Dedifferentiated amniotic fluid mesenchymal stem cell (primary cell): Measurements from ENCODE around the gene RMDN2.

Experiments used
- DNase-seq: peaks from one replicate; pipeline ENCODE4 v3.0.0-alpha.2; 2016; ENCODE audit errors: extremely low spot score

Gene RMDN2

GRCh38 chr2:38045811-38046210, 120.7 kb downstream of the RMDN2 start:
- DNase-seq, result no peak

DNA sequence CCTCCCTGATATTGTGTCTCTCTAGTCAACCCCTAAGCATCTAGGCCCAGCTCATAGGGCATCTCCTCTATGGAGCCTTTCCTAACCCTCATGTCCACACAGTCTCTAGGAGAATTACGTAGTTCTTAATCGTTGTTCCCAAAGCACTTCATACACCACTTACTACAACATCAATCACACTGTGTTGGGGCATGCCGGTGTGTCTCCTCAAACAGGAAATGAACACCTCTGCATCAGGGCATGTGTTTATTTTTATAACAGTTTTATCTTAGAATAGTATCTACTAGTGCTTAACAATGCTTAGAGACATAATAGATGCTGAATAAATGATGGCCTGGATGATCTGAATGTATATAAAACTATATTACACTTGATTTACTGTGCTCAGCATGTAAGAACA, 131.1 kb downstream of the RMDN2 start:
- DNase-seq, result no peak

- no peak for DNase-seq
These were observed 132.7 kb downstream of the RMDN2 start for GRCh38 chr2:38057651-38058410.

GRCh38 chr2:38060236-38061018, 135.3 kb downstream of the RMDN2 start:
- DNase-seq, result no peak

DNA sequence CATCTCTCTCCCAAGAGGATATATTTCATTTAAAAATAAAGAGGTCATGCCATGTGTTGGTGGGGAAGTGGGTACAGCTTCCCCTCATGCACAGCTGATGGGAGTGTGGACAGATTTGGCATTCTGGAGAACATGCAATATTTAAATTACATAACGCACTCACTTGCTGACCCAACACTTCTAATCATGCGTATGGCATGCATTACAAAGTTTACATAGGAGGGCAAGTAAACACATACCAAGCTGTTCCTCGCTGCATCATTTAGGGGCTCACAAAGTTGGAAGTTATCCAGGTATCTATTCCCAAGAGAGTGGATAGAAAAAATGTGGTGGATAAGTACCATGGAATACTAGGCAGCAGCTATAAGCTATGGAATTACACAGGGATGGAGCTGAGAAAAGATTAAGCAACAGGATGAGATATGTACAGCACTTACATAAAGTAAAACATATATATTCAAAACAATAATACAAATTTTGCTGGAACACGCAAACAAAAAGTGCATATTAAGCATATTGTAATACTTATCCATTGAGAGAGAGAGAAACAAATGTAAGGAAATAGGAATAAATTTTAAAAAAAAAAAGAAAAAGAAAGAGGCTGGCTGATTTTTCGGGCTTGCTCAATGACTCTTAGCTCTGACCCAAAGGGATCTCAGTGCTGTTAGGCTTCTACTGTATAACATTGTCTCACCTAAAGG, 139.9 kb downstream of the RMDN2 start:
- no peak for DNase-seq

- DNase-seq, result no peak
These were observed 140.5 kb downstream of the RMDN2 start for GRCh38 chr2:38065502-38066135.

- no peak for DNase-seq
These were observed 141.5 kb downstream of the RMDN2 start for GRCh38 chr2:38066421-38067115.
